Measurements from ENCODE around the gene UHRF2.

The UHRF2 gene

GRCh38 chr9:6439051-6439703, 26.2 kb downstream of the UHRF2 start:
- no CpG with 5 or more reads among the region's 9 CpGs for WGBS (ENCODE audit: extremely low coverage, insufficient coverage, insufficient read length)
- no peak overlapping the region for H2AK5ac ChIP-seq (ENCODE audit: low read length)
- H3K9ac ChIP-seq (ENCODE audit: low read length), result no peak overlapping the region
- H4K91ac ChIP-seq (ENCODE audit: low read depth, low read length), result no peak overlapping the region
- no peak overlapping the region for H3K4me3 ChIP-seq (ENCODE audit: low read depth, low read length)
- no peak overlapping the region for H2BK12ac ChIP-seq (ENCODE audit: low read length)
- H3K18ac ChIP-seq (ENCODE audit: low read length), result no peak overlapping the region
- H3K4ac ChIP-seq (ENCODE audit: low read depth, low read length), result peak overlapping the region; percentile 86
- H2BK120ac ChIP-seq (ENCODE audit: insufficient read depth, low read length, poor library complexity), result no peak overlapping the region
- peaks cover 6 to 8% of the 10 kb centered on the region in 2 experiments for H3K36me3 ChIP-seq (ENCODE audit: control insufficient read depth in 1 of 2, insufficient read depth in 2 of 2, low read length in 2 of 2)
- no peaks in the 10 kb centered on the region for H3K79me2 ChIP-seq (ENCODE audit: control insufficient read depth, insufficient read depth, low read length, poor library complexity)
- no peak overlapping the region for H3K27ac ChIP-seq (ENCODE audit: low read depth, low read length)
- no peak overlapping the region for H2BK5ac ChIP-seq (ENCODE audit: low read depth, low read length, poor library complexity)
- H3K9me3 ChIP-seq (ENCODE audit: insufficient read depth, low read depth, low read length), result no peaks in the 10 kb centered on the region
- no peak overlapping the region for H3K23ac ChIP-seq (ENCODE audit: low read length)
- no peak for DNase-seq
- no peaks in the 10 kb centered on the region for H3K27me3 ChIP-seq (ENCODE audit: insufficient read depth, low read length)
- no peaks in the 10 kb centered on the region for H3K4me1 ChIP-seq (ENCODE audit: control insufficient read depth in 1 of 2, insufficient read depth in 2 of 2, low read length in 2 of 2)
- H3K14ac ChIP-seq (ENCODE audit: low read length), result no peak overlapping the region
- no peak overlapping the region for H2AFZ ChIP-seq (ENCODE audit: insufficient read depth, low read length, poor library complexity)
- no peaks in the 10 kb centered on the region for H3K79me1 ChIP-seq (ENCODE audit: low read length)
- no peak overlapping the region for H4K12ac ChIP-seq (ENCODE audit: low read depth, low read length)
- H3K4me2 ChIP-seq (ENCODE audit: low read length), result no peak overlapping the region
- no peak overlapping the region for H4K8ac ChIP-seq (ENCODE audit: low read depth, low read length)

DNA sequence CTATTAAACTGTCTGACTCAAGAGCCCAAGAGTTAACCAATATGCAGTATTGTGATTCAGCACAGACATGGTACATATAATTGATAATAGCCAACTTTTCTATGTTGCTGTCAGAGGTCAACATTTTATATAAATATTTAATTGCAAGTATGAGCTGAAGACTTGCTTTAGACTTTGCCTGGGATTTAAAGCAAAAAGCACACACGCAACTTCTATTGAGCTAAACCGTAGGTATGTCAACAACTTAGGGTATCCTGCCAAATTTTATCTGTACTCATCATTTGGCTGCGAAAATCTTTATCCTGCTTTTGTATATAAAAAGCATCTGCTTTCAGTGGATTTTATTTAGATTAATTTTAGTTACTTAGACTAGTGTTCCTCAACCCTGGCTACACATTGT, 27.4 kb downstream of the UHRF2 start:
- no peak overlapping the region for H2AK5ac ChIP-seq (ENCODE audit: low read length)
- H2BK5ac ChIP-seq (ENCODE audit: low read depth, low read length, poor library complexity), result no peak overlapping the region
- no peak overlapping the region for H3K18ac ChIP-seq (ENCODE audit: low read length)
- no peak overlapping the region for H3K9ac ChIP-seq (ENCODE audit: low read length)
- H3K4me3 ChIP-seq (ENCODE audit: low read depth, low read length), result no peak overlapping the region
- H3K9me3 ChIP-seq (ENCODE audit: insufficient read depth, low read depth, low read length), result no peaks in the 10 kb centered on the region
- peaks cover 6 to 11% of the 10 kb centered on the region in 2 experiments for H3K36me3 ChIP-seq (ENCODE audit: control insufficient read depth in 1 of 2, insufficient read depth in 2 of 2, low read length in 2 of 2)
- H3K79me1 ChIP-seq (ENCODE audit: low read length), result no peaks in the 10 kb centered on the region
- no peaks in the 10 kb centered on the region for H3K4me1 ChIP-seq (ENCODE audit: control insufficient read depth in 1 of 2, insufficient read depth in 2 of 2, low read length in 2 of 2)
- H3K79me2 ChIP-seq (ENCODE audit: control insufficient read depth, insufficient read depth, low read length, poor library complexity), result peaks cover 5% of the 10 kb centered on the region
- DNase-seq, result no peak
- H4K12ac ChIP-seq (ENCODE audit: low read depth, low read length), result no peak overlapping the region
- no peak overlapping the region for H4K91ac ChIP-seq (ENCODE audit: low read depth, low read length)
- no peak overlapping the region for H3K4me2 ChIP-seq (ENCODE audit: low read length)
- no peak overlapping the region for H2BK12ac ChIP-seq (ENCODE audit: low read length)
- no peak overlapping the region for H3K14ac ChIP-seq (ENCODE audit: low read length)
- WGBS (ENCODE audit: extremely low coverage, insufficient coverage, insufficient read length), result no CpG with 5 or more reads among the region's 3 CpGs
- H2BK120ac ChIP-seq (ENCODE audit: insufficient read depth, low read length, poor library complexity), result no peak overlapping the region
- H3K27ac ChIP-seq (ENCODE audit: low read depth, low read length), result no peak overlapping the region
- H2AFZ ChIP-seq (ENCODE audit: insufficient read depth, low read length, poor library complexity), result no peak overlapping the region
- no peak overlapping the region for H3K23ac ChIP-seq (ENCODE audit: low read length)
- no peak overlapping the region for H4K8ac ChIP-seq (ENCODE audit: low read depth, low read length)
- H3K4ac ChIP-seq (ENCODE audit: low read depth, low read length), result no peak overlapping the region
- no peaks in the 10 kb centered on the region for H3K27me3 ChIP-seq (ENCODE audit: insufficient read depth, low read length)

- no peak for DNase-seq
- Histone ChIP-seq H3K79me1 (ENCODE audit: low read length) (no peaks in the 10 kb centered on the region), H3K4ac (ENCODE audit: low read depth, low read length) (no peak overlapping the region), H3K27me3 (ENCODE audit: insufficient read depth, low read length) (no peaks in the 10 kb centered on the region), H2BK120ac (ENCODE audit: insufficient read depth, low read length, poor library complexity) (no peak overlapping the region), H3K23ac (ENCODE audit: low read length) (no peak overlapping the region), H2BK12ac (ENCODE audit: low read length) (no peak overlapping the region), H3K4me2 (ENCODE audit: low read length) (no peak overlapping the region), H3K27ac (ENCODE audit: low read depth, low read length) (no peak overlapping the region), H3K18ac (ENCODE audit: low read length) (no peak overlapping the region), H4K12ac (ENCODE audit: low read depth, low read length) (no peak overlapping the region), H4K91ac (ENCODE audit: low read depth, low read length) (no peak overlapping the region), H3K4me1 (ENCODE audit: control insufficient read depth in 1 of 2, insufficient read depth in 2 of 2, low read length in 2 of 2) (no peaks in the 10 kb centered on the region), H4K8ac (ENCODE audit: low read depth, low read length) (no peak overlapping the region), H2AFZ (ENCODE audit: insufficient read depth, low read length, poor library complexity) (no peak overlapping the region), H3K79me2 (ENCODE audit: control insufficient read depth, insufficient read depth, low read length, poor library complexity) (peaks cover 7% of the 10 kb centered on the region), H3K4me3 (ENCODE audit: low read depth, low read length) (no peak overlapping the region), H2AK5ac (ENCODE audit: low read length) (no peak overlapping the region), H3K36me3 (ENCODE audit: control insufficient read depth in 1 of 2, insufficient read depth in 2 of 2, low read length in 2 of 2) (peaks cover 6 to 11% of the 10 kb centered on the region in 2 experiments), H2BK5ac (ENCODE audit: low read depth, low read length, poor library complexity) (no peak overlapping the region), H3K9me3 (ENCODE audit: insufficient read depth, low read depth, low read length) (no peaks in the 10 kb centered on the region), H3K14ac (ENCODE audit: low read length) (no peak overlapping the region), H3K9ac (ENCODE audit: low read length) (no peak overlapping the region)
- no CpG with 5 or more reads among the region's 1 CpG for WGBS (ENCODE audit: extremely low coverage, insufficient coverage, insufficient read length)
Measured at GRCh38 chr9:6441269-6441668, 28.3 kb downstream of the UHRF2 start.

GRCh38 chr9:6443661-6444060, 30.7 kb downstream of the UHRF2 start:
- no peak overlapping the region for H3K4me2 ChIP-seq (ENCODE audit: low read length)
- no peaks in the 10 kb centered on the region for H3K27me3 ChIP-seq (ENCODE audit: insufficient read depth, low read length)
- H4K91ac ChIP-seq (ENCODE audit: low read depth, low read length), result no peak overlapping the region
- no peaks in the 10 kb centered on the region for H3K4me1 ChIP-seq (ENCODE audit: control insufficient read depth in 1 of 2, insufficient read depth in 2 of 2, low read length in 2 of 2)
- H3K4ac ChIP-seq (ENCODE audit: low read depth, low read length), result no peak overlapping the region
- H3K36me3 ChIP-seq (ENCODE audit: control insufficient read depth in 1 of 2, insufficient read depth in 2 of 2, low read length in 2 of 2), result peaks cover 0 to 4% of the 10 kb centered on the region in 2 experiments
- no peak overlapping the region for H3K4me3 ChIP-seq (ENCODE audit: low read depth, low read length)
- no peak overlapping the region for H4K8ac ChIP-seq (ENCODE audit: low read depth, low read length)
- WGBS (ENCODE audit: extremely low coverage, insufficient coverage, insufficient read length), result no CpG with 5 or more reads among the region's 1 CpG
- no peak overlapping the region for H2BK5ac ChIP-seq (ENCODE audit: low read depth, low read length, poor library complexity)
- no peak overlapping the region for H2AK5ac ChIP-seq (ENCODE audit: low read length)
- no peak for DNase-seq
- H3K79me1 ChIP-seq (ENCODE audit: low read length), result no peaks in the 10 kb centered on the region
- H2AFZ ChIP-seq (ENCODE audit: insufficient read depth, low read length, poor library complexity), result no peak overlapping the region
- H3K23ac ChIP-seq (ENCODE audit: low read length), result no peak overlapping the region
- H3K9me3 ChIP-seq (ENCODE audit: insufficient read depth, low read depth, low read length), result no peaks in the 10 kb centered on the region
- H2BK120ac ChIP-seq (ENCODE audit: insufficient read depth, low read length, poor library complexity), result no peak overlapping the region
- no peak overlapping the region for H4K12ac ChIP-seq (ENCODE audit: low read depth, low read length)
- H3K27ac ChIP-seq (ENCODE audit: low read depth, low read length), result no peak overlapping the region
- H3K79me2 ChIP-seq (ENCODE audit: control insufficient read depth, insufficient read depth, low read length, poor library complexity), result peaks cover 7% of the 10 kb centered on the region
- no peak overlapping the region for H3K14ac ChIP-seq (ENCODE audit: low read length)
- H3K9ac ChIP-seq (ENCODE audit: low read length), result no peak overlapping the region
- no peak overlapping the region for H2BK12ac ChIP-seq (ENCODE audit: low read length)
- no peak overlapping the region for H3K18ac ChIP-seq (ENCODE audit: low read length)

Data from trophoblast cell (in vitro differentiated cells and primary cell).